Stimulated activated CD4-positive, alpha-beta T cell treated with anti-CD3 and anti-CD28 coated beads, TNF-alpha, amount 100 ng/mL, for 48 hours (primary cell): ENCODE results near the gene VPS13C.

Source experiments
- DNase-seq, 3 donors: peaks; one replicate each; pipeline ENCODE4 v3.0.0-alpha.2; 2020; ENCODE audit warnings: low read depth in 3 of 3

Gene VPS13C, protein sequence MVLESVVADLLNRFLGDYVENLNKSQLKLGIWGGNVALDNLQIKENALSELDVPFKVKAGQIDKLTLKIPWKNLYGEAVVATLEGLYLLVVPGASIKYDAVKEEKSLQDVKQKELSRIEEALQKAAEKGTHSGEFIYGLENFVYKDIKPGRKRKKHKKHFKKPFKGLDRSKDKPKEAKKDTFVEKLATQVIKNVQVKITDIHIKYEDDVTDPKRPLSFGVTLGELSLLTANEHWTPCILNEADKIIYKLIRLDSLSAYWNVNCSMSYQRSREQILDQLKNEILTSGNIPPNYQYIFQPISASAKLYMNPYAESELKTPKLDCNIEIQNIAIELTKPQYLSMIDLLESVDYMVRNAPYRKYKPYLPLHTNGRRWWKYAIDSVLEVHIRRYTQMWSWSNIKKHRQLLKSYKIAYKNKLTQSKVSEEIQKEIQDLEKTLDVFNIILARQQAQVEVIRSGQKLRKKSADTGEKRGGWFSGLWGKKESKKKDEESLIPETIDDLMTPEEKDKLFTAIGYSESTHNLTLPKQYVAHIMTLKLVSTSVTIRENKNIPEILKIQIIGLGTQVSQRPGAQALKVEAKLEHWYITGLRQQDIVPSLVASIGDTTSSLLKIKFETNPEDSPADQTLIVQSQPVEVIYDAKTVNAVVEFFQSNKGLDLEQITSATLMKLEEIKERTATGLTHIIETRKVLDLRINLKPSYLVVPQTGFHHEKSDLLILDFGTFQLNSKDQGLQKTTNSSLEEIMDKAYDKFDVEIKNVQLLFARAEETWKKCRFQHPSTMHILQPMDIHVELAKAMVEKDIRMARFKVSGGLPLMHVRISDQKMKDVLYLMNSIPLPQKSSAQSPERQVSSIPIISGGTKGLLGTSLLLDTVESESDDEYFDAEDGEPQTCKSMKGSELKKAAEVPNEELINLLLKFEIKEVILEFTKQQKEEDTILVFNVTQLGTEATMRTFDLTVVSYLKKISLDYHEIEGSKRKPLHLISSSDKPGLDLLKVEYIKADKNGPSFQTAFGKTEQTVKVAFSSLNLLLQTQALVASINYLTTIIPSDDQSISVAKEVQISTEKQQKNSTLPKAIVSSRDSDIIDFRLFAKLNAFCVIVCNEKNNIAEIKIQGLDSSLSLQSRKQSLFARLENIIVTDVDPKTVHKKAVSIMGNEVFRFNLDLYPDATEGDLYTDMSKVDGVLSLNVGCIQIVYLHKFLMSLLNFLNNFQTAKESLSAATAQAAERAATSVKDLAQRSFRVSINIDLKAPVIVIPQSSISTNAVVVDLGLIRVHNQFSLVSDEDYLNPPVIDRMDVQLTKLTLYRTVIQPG (N-terminal part only)

DNA sequence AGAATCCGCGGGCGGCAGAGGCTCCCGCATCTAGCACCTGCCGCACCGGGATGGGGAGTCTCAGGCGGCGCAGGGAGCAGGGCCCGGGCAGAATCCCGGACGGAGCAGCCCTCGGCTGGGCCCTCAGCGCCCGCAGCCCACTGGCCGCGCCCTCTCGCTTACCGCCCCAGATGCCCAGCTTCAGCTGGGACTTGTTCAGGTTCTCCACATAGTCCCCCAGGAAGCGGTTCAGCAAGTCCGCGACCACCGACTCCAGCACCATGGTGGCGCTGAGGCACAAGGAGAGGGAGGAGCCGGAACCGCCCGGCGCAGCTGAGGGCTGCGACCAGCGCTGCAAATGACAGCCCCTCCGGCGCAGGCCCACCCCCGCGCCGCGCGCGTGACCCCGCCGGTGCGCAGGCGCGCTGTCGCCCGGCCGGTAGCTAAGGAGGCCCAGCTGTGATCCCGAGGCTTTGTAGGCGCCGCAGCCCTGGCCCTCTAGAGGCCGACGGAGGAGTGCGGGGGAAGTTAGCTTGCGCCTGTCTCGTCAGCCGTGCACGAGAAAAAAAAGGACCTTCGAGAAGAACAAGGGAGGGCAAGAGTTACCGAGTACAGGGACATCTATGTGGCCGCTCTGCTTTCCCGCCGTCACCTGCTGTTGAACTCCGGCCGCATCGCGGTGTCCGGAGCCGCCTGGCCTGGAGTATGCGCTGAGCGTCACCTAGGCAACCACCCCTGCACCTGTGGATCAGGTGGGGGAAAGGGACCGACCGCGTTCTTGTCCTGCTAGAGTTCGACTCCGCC, at the start of gene VPS13C:
Gene VPS13C, minus strand, starts transcription at position 335 of the 783 bp plus-strand sequence. Its CDS starts 73 bp downstream, at position 262.
- peak; percentile 77 to 83 (median 82) for DNase-seq

DNA sequence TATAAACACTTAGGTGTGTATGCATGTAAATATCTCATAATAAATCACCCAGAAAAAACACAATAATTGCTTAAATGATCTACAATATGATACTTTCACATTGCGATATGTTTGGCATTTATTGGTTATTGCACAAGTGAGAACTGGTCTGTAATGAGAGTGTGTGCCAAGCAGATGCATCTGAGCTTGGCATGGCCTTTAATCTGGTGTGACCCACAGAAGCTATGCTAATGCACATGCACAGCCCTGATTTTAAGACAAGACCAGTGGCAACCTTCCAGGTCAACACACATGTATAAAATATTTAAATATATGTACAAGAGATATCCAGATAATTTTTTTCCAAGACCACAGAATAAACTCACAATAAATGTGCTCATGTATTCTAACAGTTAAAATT, 49.2 kb upstream of the VPS13C start:
- DNase-seq, result no peak

DNA sequence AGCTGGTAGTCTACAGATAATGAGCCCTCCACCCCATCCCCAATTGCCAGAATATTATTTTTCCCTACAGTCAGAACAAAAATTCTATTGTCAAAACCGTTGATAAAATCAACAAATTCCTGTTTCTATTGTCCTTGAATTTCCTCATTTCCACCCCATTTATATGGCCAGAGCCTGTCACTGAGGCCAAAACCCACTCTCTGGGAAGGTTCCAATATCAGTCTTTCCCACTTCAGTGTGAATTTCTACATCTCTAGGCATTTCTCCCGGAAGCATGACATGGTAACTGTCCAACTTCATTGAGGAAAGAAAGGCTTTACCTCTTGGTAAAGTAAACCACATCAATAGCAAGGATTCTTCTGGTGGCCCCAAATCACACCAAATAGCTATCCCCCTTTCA, 48.2 kb upstream of the VPS13C start:
- no peak for DNase-seq

DNA sequence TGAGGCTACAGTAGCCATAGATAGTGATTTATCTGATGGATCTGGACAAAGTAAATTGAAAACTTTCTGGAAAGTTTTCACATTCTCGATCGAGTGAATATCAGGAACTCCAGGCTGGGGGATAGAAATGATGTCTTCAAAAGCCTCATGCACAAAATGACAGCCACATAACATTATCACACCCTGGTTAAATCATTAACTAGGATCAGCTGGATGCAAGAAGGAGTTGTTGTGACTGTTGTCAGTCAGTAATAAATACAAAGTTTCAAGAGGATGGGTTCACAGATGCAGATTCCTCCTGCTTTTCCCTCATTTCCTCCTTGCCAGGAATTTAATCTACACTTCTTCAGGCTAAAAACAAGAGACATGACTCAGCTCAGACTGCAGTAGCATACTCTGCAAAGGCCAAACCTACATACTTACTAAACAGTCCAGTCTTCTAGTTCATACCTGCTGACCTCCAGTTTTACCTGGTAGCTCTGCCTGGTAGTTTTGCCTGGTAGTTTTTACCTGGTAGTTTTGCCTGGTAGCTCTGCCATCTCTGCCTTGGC, 47.4 kb upstream of the VPS13C start:
- no peak for DNase-seq

DNA sequence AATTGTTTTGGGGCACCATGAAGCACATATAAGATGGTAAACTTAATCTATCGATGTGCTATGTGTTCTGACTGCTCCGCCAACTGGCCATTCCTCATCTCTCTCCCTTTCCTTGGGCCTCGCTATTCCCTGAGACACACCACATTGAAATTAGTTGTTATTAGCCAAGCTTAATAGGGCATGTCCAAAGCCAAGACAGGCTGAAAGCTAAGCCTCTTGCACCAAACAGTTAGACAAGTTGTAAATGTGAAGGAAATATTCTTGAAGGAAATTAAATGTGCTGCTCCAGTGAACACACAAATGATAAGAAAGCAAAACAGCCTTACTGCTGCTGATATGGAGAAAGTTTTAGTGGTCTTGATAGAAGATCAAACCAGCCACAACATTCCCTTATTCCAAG, 45.8 kb upstream of the VPS13C start:
- no peak for DNase-seq

DNA sequence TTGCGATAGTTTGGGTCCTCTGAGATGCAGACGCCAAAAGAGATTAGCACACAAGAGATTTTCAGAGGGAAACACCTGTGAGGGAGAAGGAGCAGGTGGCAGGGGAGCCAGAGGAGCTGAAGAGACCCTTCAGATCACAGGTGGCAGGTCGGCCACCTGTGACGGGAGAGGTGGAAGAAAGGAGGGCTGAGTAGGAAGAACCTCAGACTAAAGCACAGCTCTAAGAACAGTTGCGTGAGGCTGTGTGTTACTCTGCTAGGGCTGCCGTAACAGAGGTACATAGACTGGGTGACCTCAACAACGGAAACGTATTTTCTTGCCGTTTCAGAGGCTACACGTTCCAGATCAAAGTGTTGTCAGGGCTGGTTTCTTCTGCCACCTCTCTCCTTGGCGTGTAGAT, 45.0 kb upstream of the VPS13C start:
- no peak for DNase-seq

DNA sequence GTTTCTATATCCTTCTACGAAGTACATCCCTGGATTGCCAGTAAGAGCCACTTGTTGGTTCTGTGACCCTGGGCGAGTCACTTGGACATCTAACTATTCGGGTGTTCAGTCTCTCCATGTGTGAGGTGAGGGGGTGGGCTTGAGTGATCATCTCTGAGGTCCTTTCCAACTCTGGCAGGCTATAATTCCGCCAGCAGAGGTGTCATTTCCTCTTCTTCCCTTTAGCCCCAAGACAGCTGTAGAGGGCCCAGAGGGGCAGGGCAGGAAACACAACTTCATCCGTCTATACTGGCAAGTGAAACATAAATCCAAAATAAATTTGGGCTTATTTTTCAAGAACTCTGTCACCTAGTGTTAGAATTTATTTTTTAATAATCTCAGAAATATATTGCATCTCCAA, 44.6 kb upstream of the VPS13C start:
- no peak for DNase-seq

DNA sequence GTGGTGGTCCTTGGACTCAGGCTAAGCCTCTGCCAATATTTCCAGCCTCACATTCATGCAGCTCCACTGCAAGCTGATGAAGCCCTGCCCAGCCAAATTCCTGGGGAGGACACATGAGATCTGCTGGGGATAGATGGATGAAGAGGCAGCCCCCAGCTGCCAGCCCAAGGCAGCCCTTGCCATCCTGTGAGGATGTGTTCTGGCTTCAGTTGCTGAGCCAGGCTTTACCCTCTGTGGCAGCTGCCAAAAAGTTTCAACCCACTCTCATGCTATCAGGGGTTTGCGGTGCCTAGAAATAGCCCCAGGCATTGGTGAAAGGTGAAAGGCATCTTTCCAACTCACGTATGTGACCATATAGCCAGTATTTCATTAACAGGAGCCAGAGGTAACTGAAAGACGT, 44.2 kb upstream of the VPS13C start:
- DNase-seq, result no peak

DNA sequence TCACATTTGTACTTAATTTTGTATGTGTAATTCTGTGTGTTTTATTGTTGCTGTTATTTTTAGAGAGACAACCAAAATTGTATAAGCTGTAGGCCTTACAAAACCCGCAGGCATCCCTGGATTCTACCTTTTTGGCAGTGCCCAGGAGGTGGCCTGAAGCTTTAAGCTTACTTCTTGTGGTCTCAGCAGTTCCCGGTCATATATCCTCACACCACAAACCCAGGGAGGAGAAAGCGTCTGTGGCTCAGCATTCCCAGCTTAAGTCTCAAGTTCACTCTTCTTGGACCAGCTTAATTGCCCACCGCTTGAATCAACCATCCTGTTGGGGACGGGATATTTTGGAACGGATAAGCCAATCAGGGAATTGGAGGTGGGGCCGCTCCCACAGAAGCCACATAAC, 43.2 kb upstream of the VPS13C start:
- DNase-seq, result no peak

DNA sequence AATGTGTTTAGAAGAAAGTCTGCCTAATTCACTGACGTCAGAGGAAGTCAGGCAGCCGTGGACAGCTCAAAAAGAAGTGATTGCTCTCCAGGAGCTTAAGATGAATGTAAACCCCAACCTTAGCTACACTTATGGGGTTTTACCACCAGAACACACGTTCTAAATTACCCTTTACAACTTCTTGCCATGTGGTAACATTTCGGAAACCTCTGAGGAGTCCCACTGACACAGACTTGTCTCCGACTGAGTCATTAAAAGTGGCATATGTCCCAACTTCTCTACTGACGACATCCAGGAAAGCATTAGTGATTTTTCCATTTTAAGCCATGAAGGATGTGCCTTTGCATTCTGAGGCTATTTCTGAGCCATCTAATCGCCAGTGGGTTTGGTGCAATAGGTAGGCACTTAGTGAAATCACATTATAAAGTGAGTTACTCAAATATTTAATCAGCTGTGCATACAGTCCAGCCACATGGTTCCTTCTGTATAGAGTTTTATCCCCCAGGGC, 38.9 kb upstream of the VPS13C start:
- no peak for DNase-seq

DNA sequence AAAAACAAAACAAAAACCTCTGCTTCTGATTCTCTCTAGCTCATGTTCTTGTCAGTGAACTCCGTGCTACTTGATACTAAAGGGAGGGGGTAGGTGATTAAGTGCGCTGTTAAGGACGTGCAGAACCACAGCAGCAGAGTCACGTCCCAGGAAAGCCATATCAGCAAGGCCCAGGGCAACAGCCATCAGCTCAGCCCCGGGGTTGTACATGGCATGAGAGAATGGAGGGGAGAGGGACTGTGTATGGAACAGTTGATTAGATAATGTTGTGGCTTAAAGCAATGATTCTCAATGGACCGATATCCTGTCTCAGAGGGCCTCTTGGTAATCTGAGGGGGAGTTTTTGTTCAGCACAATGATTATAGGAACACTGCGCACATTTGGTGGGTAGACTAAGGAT, 34.1 kb upstream of the VPS13C start:
- no peak for DNase-seq

DNA sequence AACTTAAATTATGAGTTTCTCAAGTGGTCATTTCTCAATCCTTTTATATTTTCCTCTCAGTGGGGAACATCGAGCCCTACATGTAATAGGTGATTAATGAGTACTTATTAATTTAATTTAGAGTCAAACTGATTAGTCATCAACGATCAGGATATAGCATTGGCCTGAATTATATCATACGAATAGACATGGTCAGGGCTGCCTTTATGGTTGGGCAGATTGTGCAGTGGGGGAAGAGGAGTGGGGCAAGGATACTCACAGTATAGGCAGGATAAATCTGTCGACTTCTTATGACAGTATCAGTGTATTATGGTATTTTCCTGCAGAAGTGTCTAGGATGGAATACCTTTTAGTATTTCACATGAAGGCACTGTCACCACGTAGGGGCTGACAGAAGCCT, 33.6 kb upstream of the VPS13C start:
- no peak for DNase-seq

DNA sequence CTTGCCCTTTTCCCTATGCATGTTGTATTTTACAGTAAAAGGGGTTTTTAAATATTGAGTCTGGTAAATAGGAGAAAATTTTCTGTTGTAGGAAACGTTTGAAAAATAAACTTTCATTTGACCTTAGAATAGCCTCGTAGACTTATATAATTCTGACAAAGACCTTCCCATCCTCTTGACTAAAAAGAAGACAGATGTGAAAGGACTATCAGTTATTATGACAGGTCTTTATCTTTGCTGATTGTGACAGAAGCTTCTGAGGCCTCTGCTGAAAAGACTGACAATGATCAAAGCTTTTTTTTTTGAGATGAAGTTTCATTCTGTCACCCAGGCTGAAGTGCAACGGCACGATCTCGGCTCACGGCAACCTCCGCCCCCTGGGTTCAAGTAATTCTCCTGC, 30.7 kb upstream of the VPS13C start:
- DNase-seq, result no peak

DNA sequence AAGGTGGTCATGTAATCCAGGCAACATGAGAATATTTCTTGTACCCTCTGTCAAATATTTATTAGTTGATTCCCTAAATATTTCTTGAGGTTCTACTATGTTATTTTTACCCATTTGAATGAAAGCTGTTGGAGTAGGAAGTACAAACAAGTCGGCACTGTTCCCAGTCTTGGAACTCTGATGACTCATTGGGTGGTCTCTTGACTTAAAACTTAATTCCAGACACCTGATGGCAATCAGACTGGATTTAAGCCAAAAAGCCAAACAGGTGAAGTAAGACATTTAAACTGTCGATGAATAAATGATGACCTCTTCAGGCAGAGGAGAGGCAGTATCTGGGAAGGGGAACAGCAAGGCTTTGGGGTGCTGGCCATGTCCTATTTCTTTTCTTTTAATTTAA, 29.4 kb upstream of the VPS13C start:
- no peak for DNase-seq

DNA sequence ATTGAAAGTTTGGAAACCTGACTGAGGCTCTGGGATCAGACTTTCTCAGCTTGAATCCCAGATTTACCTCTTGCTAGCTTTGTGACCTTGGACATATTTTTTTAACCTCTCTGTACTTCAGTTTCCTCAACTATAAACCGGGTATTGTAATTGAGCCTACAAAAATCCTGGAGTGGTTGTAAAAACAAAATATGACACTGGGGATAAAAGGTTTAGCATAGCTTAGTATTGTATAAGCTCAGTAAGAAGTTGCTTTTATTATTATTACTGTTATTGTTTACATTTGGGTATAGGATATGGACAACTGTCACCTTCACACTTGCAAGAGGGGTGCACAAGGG, 28.1 kb upstream of the VPS13C start:
- DNase-seq, result no peak

DNA sequence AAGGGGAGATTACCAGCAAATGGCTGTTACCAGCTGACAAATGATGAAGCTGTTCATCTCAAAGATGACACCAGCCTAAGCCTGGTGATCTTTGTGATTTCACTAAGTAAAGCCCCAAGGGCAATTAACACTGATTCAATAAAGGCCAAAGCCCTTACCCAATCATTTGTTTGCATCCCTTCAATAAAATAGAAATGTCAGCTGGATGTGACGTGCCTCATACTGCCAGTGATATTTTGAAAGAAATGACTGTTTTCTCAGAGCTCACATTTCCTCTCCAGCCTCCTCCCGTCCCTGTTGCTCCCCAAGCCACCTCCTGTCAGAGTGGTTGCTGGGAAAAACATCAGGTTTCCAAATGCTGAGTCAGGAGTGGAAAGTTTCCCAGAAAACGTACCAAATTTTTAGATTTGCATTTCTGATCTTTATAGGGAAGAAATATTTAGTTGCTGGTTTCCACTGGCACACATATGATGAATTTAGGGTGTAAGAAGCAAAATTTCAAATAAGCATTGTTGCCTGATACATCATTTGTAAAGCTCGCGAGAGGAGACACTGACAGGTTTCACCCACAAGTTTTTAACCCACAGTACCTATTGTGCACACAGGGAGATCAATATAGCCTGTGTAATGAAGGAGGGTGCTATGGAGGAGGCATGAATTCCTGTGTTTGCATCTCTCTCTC, 27.6 kb upstream of the VPS13C start:
- DNase-seq, result no peak

DNA sequence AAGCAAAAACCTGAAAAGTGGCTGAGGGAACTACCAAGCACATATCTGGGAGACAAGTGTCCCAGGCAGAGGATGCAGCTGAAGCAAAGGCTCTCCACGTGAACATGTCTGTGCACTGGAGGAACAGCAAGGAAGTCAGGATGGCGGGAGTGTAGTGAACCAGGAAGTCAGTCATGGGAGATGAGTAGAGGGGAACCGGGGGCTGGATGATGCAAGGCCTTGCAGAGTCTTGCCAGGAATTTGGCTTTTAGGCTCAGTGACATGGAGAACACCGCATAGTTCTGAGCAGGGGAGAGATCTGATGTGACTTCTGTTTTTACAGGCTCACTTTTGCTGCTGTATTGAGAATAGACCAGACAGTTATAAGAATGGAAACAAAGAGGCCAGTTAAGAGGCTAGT, 25.5 kb upstream of the VPS13C start:
- no peak for DNase-seq

DNA sequence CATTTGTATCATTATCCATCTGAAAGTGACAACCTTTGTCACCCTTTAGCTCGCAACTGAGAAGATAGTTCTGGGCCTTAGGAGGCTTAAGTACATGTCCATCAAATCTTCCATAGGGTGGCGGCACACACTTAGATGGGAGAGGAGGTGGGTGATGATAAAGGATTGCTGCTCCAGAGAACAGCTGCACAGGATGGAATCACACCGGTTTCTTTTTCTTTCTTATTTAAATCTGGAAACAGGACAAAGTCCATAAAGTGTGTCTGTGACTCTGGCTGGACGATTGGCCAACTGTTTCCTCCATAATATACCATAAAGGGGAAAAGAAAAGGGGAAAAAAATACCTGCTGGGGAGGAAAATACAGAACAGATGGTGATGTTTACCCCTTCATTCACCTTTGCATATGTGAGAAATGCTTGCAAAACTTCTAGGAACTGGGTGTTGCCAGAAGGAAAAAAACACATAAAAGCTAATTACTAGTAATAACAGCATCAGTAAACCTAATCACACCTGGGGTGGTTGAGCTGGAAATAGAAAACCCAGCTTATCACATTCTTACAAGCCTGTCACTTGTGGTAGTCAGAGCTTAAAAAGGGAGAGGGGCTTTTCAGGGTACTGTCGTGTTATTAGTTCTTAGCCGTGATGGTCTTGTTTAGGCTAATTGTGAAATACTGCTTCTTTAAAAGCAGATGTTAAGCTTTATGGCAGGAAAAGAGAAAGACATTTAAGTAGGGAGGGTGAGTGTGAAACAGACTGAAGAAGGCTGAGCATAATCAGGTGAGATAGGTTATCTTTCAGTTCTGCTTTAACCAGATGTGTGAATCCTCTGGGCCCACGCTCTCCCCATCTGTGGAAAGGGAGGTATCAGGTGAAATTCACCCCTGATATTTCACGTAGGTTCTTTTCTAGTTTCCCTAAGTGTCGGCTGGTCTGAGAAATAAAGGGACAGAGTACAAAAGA, 23.2 kb upstream of the VPS13C start:
- DNase-seq, result no peak

DNA sequence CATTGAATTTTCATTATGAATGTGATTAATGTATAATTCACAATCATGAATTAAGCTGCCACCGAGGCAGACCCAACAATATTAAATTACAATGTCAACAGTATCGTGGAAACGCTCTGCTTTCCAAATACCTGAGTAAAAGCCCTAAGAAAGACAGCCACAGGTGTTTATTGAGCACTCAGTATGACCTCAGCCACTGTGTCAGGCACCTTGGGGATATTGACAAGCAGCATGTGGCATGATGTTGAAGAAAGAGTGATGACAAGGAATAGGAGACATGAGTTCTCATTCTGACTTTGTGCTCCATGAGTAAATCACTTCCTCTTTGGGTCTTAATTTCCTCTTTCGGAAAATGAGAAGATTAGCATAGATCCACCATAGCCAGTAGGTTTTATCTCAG, 19.3 kb upstream of the VPS13C start:
- DNase-seq, result no peak
